ENCODE results near the gene IL25.

GRCh38 chr14:23389396-23389795 lies 16.8 kb downstream of the IL25 start:
- TF ChIP-seq CTCF (IDR thresholded peaks at IDR 0.05), result no peak
- TF ChIP-seq POLR2A (IDR thresholded peaks at IDR 0.05), result no peak

All from Peyer's patch (tissue), 4 donors.